ENCODE data around the gene ARG1.
"Not testable (repeated sequence)": the region's sequence is repeated elsewhere in the genome, so short reads cannot be mapped to it uniquely, and the experiment has no call there.

Gene ARG1
- 0 reads per million in 3 experiments for total RNA-seq

DNA sequence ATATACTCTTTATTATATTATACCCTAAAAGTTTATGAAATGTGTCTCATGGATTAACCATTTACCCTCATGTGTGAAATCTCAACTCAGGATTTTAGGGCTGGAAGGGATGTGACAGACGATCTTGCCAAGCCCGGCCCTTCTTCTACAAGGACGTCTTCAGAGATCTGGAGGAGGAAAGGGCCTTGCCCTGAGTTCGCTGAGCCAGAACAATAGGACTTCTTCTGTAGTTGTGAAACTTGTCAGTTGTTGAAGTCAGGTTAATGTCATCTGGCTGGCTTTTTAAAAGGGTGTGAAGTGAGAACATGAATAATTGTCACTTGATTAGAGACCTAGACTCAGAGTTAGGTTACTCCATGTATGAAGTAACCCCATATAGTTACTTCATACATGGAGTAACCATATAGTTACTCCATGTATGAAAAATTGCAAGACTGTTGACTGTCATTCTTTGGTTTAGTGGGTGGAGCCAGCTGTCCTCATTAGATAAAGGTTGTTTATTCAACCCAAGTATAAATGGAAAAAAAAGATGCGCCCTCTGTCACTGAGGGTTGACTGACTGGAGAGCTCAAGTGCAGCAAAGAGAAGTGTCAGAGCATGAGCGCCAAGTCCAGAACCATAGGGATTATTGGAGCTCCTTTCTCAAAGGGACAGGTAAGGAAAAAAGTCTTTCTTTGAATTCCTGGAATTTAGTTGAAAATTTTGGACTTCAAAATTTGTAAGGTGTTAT lies at the start of gene ARG1:
TSS of gene ARG1 (plus strand) at position 541 of the 730 bp plus-strand sequence. CDS start at position 598, 57 bp downstream.
- no peak for DNase-seq

DNA sequence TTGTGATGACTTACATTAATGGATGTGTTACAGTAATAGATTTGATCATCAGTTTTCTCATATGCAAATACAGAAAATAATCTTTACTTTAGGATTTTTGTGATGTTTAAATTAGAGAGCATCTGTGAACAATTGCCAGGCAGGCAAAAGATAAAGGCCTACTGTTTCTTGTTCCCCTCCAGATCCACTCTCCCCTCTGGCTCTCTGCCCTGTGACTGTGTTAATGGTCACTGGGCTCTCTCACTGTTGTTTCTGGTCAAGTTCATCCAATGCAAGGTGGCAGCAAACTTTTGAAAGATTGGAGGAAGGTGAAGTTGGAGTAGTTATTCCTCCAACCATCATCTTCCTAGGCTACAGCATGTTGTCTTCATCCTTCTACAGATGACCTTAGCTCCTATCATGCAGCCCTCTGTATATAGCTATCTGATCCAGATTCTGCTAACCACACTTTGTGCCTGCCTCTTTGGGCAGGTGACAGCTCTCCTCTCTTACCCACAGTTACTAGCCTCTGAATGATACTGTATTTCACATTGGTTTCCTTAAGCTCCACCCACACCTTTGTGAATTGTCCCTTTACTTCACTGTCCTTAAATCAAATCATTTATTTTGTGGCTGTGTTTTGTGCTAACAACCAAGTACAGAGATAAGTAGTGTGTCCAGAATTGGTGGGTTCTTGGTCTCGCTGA lies 48.9 kb upstream of the ARG1 start:
- no peak for DNase-seq

DNA sequence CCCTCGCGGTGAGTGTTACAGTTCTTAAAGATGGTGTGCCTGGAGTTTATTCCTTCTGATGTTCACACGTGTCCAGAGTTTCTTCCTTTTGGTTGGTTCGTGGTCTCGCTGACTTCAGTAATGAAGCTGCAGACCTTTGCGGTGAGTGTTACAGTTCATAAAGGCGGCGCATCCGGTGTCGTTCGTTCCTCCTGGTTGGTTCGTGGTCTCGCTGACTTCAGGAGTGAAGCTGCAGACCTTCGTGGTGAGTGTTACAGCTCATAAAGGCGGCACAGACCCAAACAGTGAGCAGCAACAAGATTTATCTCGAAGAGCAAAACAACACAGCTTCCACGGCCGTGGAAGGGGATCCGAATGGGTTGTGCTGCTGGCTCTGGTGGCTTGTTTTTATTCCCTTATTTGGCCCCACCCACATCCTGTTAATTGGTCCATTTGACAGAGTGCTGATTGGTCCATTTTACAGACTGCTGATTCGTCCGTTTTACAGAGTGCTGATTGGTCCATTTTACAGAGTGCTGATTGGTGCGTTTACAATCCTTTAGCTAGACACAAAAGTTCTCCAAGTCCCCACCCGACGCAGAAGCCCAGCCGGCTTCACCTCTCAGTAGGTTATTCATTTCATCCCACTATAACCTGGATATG lies 48.2 kb upstream of the ARG1 start:
- peak; percentile 32 for DNase-seq

DNA sequence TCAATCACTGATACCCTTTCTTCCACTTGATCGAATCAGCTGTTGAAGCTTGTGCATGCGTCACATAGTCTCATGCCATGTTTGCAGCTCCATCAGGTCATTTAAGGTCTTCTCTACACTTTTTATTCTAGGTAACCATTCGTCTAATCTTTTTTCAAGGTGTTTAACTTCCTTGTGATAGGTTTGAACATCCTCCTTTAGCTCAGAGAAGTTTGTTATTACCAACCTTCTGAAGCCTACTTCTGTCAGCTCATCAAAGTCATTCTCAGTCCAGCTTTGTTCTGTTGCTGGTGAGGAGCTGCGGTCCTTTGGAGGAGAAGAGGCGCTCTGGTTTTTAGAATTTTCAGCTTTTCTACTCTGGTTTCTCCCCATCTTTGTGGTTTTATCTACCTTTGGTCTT lies 42.1 kb upstream of the ARG1 start:
- DNase-seq: not testable (repeated sequence)

DNA sequence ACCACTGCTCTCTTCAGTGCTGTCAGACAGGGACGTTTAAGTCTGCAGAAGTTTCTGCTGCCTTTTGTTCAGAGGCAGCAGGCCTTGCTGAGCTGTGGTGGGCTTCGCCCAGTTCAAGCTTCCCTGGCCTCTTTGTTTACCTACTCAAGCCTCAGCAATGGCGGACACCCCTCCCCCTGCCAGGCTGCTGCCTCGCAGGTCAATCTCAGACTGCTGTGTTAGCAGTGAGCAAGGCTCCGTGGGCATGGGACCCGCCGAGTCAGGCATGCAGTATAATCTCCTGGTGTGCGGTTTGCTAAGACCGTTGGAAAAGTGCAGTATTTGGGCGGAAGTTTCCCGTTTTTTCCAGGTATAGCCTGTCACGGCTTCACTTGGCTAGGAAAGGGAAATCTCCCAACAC lies 41.3 kb upstream of the ARG1 start:
- DNase-seq: not testable (repeated sequence)

DNA sequence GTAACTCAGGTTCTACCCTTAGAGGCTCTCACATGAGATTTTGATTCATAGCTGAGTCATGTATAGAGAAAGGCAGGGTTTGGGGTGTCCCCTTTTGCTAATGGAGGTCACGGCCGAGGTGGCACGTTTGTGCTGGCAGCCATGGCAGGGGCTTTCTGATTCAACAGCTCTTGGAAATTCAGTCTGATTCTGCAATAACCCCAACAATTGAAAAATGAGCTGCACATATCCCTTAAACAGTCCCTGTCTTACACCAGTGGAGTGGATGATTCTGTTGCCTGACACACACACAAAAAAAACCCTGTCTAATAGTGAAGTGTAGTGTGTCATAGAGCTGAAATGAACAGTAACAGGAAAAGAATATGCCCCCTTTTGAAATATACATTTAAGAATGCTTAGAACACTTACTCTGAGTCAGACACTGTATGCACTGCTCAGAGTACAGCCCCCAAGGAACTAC lies 40.4 kb upstream of the ARG1 start:
- no peak for DNase-seq

DNA sequence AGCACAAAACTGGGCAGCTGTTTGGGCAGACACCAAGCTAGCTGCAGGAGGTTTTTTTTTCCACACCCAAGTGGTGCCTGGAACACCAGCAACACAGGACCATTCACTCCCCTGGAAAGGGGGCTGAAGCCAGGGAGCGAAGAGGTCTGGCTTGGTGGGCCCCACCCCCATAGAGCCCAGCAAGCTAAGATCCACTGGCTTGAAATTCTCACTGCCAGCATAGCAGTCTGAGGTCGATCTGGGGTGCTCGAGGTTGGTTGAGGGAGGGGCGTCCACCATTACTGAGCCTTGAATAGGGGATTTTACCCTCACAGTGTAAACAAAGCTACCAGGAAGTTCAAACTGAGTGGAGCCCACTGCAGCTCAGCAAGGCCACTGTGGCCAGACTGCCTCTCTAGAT lies 34.4 kb upstream of the ARG1 start:
- not testable (repeated sequence) for DNase-seq

DNA sequence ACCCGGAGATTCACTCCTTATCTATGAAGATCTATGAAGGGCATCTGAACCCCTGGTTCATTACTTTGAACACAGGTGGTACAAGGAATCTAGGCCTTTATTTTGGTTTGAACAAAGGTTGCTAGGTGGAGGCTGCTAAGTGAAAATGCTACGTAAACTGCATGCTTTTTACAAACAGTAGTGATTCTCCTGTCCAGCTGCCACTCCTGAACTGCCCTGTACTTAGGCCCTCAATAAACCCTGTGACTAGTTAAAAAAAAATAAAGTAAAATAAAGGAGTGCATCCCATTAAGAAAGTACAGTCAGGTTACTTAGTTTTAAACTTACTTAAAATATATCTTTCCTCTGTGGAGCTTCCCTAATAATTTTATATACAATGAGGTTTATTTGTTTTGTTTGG lies 27.7 kb upstream of the ARG1 start:
- no peak for DNase-seq

DNA sequence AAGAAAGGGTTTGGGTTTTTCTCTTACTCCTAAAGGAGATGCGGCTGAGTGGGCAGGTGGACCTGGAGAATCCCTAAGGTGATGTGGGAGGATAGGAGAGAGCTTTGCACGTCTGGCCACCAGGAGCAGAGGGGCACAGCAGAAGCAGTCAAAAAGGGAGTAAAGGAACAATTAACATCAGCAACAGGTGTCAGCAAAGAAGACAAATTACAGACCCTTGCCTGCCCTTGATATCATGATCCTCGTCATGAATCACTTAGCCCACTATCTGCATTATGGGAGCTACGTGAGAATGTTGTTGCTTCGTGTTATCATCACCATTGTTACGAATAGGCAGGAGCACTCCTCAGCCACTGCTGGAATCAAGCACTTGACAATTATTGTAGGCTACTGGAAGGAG lies 25.5 kb upstream of the ARG1 start:
- no peak for DNase-seq

DNA sequence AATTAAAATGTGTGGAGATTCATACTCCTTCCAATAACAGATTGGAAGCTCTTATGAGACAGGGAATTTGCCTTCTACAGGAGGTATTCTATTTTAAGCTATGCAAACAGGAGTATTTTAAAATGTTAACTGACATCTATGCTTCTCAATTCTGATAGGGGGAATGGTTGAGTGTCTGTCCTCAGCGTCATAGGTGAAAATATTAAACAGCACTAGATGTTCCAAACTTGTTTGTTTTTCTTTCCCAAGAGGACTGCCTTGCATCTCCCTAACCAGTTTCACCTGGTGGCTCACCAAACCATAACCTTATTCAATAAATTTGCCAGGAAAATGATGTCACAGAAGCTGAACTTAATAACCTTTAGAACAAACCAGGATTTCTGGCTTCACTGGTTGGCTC lies 24.6 kb upstream of the ARG1 start:
- DNase-seq: no peak

DNA sequence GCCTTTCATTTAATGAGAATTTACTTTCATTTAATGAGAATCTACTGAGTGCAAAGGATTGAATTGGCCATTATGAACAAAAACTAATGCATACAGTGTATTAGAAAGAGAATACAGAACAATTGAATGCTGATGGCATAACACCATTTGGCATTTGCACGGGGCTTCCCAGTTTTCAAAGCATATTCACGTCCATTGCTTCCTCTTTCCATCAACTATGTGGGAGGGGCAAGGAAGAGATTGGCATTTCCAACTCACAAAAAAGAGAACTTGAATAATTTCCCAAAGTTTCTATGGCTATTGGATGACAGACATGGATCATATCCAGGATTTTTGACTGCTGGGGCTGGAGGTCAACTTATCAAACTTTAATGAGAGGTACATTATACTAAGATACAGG lies 23.2 kb upstream of the ARG1 start:
- DNase-seq: no peak

DNA sequence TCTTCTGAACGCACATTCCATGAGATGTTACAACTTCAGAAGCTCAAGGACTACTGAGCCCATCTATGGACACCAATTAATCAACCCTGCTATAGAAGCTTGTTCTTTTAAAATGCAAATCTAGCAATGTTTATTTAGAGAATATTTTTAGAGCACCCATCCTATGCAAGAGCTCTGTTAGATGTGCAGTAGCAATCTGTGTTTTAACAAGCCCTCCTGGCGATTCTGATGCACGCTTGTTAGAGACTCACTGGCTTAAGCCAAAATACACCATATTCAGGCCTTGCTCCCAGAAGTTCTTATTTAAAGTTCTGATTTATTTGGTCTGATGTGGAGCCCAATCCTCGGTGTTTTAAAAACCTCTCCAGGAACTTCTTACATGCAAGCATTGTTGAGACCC lies 21.1 kb upstream of the ARG1 start:
- no peak for DNase-seq

DNA sequence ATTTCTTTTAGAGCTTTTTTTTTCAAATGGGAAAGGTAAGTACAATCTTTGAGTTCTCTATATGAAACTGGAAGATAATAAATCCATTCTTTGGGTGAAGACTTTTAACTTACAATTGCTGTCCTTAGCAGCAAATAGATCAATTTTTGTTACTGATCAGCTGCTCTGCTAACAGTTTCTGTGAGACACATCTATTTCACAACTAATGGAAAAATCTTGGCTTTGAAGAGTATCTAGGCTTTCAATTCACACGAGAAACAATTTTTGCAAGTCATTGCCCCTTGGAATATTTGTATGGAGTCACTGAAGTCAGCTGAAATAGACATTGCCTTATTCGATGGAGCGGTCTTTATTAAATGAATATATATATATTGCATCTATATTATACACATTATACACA lies 20.5 kb upstream of the ARG1 start:
- no peak for DNase-seq

DNA sequence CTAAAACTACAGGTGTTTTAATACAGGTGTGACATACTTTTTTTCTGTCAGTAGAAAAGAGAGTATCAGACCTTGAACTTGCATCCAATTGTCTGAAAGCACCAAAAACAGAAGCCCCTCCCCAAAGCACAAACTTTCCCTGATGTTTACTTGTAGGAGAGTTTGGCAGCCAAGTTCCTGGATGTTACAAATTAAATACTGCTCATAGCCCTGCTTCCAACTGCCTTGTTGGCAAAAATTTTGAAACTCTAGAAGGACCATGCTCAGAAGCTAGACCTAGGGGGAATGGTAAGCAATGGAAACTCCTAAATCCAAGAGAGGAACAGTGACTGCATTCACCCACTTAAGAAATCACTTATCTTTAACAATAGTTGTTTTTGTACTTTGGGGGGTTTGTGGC lies 17.0 kb upstream of the ARG1 start:
- DNase-seq: no peak

DNA sequence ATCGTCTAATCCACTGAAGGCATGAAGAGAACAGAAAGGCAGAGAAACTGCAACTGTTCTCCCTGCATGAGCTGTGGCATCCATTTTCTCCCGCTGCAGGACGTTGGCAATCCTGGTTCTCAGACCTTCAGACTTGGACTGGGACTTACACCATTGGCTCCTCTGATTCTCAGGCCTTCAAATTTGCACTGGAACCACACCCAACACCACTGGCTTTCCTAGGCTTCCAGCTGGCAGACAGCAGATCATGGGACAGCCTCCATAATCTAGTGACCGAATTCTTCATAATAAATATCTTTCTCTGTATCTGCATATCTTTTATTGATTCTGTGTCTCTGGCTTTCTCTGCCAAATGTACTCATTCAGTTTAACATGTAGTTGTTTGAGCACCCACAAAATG lies 14.1 kb upstream of the ARG1 start:
- no peak for DNase-seq

DNA sequence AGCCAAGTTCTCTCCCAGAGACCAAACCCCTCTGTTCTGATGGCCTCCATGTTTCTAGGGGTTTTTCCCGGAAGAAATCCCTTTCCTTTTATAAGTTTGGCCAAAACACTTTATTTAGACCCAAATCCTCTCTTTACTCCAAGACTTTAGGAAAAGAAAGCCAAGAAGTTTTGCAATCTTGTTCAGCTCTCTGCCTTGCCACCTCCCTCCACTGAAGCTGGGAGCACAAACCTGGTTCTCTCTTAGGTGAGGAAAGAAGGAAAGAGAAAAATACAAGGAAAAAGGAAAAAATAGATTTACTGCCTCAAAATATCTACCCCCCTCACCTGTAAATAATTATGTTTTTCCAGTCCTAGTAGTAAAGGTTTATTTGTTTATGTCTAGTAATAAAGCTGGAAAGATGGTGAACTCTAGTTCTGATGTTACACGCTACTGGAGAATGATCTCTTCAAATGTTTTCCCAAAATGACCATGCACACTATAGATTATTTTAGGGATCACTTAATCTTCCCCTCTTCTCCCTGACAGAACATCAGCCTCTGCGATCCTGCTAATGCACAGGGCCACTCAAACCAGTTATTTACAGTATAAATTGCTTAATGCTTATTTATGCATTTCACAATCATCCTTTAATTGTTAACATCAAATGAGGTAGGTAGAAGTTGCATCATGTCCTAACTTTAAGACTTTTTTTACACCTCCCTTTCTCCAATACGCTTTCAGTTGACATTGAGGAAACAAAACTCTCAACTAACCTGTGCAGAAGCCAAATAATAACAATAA lies 10.9 kb upstream of the ARG1 start:
- DNase-seq: no peak

DNA sequence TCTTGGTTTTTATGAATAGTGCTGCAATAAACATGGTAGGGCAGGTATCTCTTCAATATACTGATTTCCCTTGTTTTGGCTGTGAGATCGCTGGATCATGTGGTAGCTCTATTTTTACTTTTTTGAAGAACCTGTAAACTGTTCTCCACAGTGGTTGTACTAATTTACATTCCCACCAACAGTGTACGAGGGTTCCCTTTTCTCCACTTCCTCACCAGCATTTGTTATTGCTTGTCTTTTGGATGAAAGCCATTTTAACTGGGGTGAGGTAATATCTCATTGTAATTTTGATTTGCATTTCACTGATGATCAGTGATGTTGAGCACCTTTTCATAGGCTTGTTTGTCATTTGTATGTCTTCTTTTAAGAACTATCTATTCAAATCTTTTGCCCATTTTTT lies 8.0 kb upstream of the ARG1 start:
- DNase-seq: no peak

DNA sequence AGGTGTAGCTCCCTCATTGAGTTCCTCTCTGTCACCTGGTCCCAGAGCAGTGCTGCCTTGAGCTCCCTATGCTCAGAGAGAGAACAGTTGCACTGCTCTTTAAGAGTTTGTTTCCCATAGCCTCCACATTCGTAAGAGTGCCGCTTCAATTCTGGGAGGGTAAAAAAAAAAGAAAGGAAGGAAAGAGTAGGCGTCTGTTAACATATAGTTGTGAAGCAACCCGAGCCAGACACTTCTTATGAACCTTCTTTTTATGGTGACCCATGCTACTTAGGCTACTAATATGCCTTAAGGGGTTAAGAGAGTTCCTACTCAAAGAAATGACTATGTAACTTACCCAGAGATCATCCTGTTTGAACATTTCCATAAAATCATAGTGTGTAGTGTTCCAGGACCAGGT lies 4.3 kb upstream of the ARG1 start:
- DNase-seq: no peak

DNA sequence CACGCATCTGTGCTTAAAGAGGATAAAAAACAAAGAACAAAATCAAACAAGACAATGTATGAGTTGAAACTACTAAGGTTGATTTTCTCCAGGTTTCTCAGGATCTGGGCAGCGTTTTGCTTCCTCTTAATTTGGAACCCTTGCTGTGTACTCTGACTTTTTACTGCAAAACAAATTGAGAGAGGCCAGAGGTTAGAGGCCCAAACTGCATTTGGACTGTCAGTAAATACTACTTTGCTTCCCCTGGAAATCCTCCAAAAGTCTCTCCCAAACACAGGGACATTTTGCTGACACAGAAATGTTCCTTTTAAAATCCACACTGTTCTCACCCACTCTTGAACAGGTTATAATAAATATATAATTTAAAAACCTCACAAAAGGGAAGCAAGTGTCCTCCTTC lies 1.1 kb downstream of the ARG1 start:
- DNase-seq: no peak

DNA sequence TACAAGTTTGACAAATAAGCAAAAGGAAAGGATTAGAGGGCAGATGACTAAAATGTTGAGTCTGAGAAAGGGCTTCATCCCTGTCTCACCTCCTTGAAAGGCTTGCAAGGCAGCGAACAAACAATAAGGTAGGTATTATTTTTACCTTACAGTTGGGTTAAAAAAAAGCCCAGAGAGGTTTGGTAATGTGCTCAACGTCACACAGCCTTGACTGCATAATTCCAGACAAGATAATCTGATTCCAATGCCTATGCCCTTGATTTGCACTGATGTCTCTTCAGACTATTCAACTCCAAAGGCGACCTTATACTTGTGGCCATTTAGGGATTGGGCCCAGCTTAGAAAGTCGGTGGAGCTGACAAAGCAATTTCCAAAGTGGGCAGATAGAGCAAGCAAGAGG lies 1.7 kb downstream of the ARG1 start:
- no peak for DNase-seq

DNA sequence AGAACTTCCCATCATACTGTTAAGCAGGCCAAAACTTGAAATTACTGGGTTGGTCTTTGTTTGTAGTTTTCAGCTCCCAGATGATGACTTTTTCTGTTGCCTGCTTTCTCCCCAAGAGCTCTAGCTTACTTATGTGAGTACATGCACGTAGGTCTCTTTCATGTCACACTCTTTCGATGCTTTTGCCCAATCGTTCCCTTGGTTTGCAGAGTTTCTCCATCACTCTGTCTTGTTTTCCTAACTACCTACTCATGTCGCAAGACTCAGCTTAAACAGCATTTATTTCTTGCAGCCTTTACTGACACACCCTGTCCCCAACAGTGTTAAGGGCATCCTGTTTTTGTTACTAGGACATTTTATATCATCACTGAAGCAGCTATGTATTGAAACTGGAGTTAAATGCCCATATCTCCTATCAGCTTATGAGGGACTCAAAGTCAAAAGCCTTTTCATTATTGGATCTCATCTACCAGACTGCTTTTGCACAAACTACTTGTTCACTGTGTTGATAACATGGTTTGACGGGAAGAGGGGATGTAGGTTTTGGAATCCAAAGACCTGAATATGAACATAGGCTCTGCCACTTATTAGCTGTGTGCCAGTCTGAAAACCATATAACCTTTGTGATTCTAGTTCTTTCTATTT lies 2.9 kb downstream of the ARG1 start:
- DNase-seq: no peak

DNA sequence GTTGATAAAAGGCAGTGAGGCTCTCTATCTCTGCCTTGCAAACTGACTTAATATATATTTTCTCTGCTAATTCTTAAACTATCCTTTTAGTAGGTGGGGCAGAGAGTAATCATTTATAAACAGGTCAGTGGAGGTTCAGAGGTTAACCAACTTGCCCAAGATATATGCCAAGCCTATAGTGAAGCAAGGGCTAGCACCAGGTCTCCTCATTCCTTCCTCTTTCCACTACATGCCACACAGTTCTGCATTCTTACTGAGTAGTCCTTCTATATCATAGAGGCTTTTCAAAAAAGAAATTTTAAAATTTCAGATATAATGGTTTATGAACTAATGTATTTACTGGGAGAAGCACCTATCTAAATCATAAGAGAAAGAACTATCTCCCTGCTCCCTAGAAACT lies 8.5 kb downstream of the ARG1 start:
- no peak for DNase-seq

DNA sequence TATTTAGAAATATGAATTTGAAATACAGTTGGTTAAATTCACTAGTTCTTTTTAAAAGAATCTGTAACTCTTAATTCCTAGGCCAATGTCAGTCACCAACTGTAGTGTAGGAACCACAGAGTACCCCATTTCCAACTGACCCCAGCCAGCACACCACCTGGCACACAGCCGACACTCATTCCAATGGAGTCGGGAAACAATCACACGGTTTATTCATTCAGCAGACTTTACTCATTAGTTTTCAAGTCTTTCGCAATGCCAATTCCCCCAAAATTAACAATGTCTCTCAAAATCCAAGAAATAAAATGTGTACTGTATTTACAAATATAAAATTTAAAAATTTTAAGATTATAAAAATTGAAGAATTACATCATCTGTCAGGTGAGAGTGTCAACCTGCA lies 13.5 kb downstream of the ARG1 start:
- DNase-seq: no peak

Data from central memory CD4-positive, alpha-beta T cell (primary cell).